Activated naive CD4-positive, alpha-beta T cell treated with Interleukin-2 at 50 U/mL for 16 hours (primary cell): ENCODE data around the gene OR10A3.

Experiments used
- DNase-seq: peaks from one replicate; pipeline ENCODE4 v3.0.0-alpha.2; 2020

OR10A3 gene

GRCh38 chr11:7936615-7937014 is 4.9 kb downstream of the OR10A3 start:
- DNase-seq, result no peak

- no peak for DNase-seq
Measured at GRCh38 chr11:7931168-7931567, 10.3 kb downstream of the OR10A3 start, which contains the start of gene OR10A6. Gene OR10A6, minus strand, starts transcription at chr11:7931268. Its CDS starts 2,606 bp downstream, at chr11:7928662.

GRCh38 chr11:7927635-7928034 is 13.9 kb downstream of the OR10A3 start:
- no peak for DNase-seq

DNA sequence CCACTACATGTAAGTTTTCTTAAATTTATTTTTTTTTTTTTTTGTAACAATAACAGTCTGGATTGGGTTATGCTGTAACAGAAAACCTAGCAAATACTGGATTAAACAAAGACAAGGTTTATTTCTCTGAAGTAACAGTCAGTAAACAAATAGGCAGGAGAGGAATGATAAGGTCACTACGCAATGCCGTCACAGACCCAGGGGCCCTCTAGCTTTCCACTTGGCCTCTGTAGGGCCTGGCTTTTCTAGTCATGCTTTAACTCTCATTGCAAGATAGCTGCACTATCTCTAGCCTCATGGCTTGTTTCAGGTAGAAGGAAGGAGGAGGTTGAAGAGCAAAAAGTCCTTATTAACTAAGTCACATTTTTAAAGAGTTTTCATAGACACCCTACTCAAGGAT is 17.0 kb downstream of the OR10A3 start:
- DNase-seq, result no peak

DNA sequence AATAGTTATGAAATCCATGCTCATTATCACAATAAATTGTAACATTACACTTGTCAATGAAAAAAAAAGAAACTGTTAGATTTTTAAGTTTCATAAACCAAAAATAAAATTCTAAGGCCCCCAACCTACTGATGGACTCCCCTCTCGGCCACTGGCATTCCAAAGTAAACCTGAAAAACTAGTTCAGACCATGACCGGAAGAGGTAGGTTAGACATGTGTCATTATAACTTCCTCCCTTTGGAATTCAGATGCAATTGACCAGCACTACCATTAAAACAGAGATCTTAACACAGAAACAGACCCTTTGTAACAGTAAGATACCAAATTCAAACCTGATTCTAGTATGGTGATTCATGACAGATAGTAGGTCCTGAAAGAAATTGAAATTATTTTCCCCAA is 23.4 kb downstream of the OR10A3 start:
- DNase-seq, result no peak

- DNase-seq, result no peak
Measured at GRCh38 chr11:7911011-7911410, 30.5 kb downstream of the OR10A3 start.

- no peak for DNase-seq
Measured at GRCh38 chr11:7910286-7910788, 31.2 kb downstream of the OR10A3 start.

DNA sequence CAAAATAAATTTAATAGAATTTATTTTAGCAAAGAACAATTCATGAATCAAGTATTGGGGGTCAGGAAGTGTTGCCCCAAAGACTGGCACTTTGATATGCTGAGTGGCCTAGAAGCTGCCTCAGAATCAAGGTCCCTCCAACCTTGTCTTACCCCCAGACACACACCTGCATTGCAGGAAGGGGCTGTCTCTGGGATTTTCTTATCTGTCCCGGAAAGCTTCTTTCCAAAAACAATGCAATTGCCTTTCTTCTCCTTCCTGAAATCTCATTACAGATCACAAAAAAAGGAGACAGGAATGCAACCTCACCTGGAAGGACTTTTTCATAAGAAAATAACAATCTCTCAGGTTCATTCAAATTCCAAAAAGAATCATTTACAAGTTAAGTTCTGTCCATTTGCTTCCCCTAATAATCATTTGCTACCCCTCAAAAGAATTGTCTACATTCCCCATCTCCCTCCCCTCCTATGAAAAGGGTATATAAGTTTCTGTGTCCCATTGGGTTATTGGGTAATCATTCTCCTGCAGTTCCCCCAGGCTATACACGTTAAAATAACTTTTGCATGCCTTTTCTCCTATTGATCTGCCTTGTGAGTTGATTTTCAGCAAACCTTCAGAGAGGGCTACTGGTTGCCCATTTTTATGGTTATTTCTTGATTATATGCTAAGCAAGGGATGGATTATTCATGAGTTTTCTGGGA is 31.8 kb downstream of the OR10A3 start:
- no peak for DNase-seq

DNA sequence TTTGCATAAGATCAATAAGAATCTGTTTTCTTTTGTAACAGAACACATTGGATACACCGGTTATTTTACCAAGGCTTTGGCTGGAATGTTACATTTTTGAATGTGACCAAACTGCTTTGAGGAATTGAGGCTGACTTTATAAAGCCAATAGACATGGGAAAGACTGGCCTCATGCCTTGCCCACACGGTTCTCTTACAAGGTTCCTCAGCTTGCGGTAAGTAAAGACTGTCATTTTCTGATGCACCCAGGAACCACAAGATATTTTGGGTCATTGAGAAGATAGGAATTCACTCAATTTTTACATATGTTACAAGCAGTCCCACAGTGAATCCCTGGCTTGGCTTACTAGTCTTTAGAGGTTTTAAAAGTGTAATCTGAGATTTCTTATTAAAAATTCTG is 34.4 kb downstream of the OR10A3 start:
- no peak for DNase-seq

DNA sequence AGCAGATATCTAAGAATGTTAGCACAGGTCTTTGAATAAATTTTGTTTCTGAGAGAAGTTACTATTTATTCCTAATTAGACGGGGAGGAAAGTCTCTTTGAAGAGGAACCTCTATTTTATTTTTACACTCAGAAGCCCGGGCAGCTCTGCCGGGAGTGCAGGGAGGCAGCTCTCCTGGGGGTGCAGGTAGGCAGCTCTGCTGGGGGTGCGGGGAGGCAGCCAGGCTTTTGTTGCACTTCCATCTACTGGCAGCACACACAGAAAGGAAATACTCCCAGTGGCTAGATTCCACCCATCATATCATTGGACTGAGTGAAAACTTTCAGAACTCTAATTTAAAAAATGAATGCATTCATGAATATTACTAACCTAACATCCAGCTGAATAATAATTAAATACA is 35.0 kb downstream of the OR10A3 start:
- DNase-seq, result no peak

- DNase-seq, result no peak
Measured at GRCh38 chr11:7905961-7906429, 35.5 kb downstream of the OR10A3 start.

GRCh38 chr11:7905549-7905948 is 36.0 kb downstream of the OR10A3 start:
- DNase-seq, result no peak

DNA sequence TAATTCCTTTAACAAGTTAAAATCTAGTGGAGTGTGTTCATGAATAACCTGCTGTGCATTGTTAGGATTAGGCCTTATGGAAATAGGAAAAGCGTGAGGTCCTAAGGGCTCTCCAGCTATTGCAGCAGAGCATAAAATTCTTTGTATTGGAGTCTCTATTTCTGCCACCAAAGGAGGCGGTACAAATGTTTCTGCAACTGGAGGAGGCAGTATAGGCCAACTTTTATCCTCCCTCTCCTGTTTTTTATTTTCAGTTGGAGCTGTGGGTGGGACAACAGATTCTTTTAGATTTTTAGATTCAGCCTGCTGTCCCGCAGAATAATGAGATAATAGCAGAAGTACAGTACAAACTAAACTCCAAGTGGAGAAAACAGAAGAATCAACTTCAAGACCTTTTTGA is 36.6 kb downstream of the OR10A3 start:
- no peak for DNase-seq

DNA sequence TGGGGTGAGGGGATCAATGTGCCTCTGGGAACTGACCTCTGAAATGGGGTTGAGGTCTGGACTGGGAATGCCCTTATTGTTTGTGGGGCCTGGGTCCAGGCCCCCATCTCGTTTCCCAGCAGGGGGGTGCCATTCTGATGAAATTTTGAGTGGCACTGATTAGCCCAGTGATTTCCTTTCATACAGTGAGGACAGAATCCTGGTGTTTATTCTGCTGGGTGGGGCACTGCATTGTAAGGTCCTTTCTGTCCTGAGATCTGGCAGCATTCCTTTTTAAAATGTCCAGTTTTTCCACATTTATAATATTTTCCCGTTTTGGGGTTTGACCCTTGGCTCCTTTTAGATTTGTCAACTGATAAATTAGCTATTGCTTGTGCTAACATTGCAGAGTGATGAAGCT is 37.6 kb downstream of the OR10A3 start:
- no peak for DNase-seq

- no peak for DNase-seq
Measured at GRCh38 chr11:7901319-7901854, 40.1 kb downstream of the OR10A3 start.

GRCh38 chr11:7900686-7901085 is 40.8 kb downstream of the OR10A3 start:
- DNase-seq, result no peak

- no peak for DNase-seq
Measured at GRCh38 chr11:7899418-7899817, 42.1 kb downstream of the OR10A3 start.

DNA sequence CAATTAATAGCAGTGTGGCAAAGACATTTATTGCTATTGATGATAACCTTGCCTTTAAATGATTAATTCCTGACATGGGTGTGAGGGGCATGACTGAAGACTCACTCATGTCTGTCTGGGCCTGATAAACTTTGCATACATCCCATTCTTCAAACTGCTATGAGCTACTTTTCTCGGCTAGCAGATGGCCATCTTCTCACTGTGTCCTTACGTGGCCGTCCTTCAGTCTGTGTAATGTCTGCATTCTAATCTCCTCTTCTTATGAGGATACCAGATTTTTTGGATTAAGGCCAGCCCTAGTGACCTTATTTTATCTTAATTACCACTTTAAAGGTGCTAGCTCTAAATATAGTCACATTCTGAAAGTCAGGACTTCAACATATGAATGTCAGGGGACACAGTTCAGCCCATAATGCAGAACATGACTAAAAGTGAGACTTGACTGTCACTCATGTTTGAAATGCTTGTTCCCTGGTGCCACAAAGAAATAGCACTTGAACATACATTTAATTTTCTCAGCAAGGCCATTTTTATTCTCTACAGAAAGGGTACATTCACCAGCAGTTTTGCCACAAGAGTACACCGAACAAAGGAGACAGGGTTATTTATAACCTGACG is 42.7 kb downstream of the OR10A3 start:
- DNase-seq, result no peak

DNA sequence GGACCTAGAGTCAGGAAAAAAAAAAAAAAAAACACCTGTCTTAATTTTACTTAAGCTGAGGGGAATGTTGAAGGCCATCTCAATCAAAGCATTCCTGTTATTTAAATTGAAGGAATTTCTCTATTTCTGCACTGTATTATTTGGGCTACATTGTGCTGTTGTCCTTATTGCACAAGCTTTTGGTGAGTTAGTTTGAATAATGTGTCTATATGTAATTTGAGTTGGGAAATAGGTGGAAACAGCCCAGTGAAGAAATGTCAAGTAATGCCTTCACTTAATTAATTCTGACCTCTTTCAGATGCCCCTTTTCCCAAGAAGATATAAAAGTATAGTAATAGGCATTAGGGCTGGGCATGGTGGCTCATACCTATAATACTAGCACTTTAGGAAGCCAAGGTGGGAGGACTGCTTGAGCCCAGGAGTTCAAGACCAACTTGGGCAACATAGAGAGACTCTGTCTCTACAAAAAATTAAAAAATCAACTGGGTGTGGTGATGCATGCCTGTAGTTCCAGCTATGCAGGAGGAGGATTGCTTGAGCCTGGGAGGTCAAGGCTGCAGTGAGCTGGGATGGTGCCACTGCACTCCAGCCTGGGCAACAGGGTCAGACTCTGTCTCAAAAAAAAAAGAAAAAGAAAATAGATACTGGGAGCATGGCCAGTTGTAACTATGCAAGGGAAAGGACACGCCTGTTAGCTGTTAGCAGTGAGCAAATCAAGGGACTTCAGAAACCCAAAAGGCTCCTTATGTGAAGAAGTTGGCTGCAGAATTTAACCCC is 45.3 kb downstream of the OR10A3 start:
- DNase-seq, result no peak

GRCh38 chr11:7894251-7894650 is 47.3 kb downstream of the OR10A3 start:
- no peak for DNase-seq

DNA sequence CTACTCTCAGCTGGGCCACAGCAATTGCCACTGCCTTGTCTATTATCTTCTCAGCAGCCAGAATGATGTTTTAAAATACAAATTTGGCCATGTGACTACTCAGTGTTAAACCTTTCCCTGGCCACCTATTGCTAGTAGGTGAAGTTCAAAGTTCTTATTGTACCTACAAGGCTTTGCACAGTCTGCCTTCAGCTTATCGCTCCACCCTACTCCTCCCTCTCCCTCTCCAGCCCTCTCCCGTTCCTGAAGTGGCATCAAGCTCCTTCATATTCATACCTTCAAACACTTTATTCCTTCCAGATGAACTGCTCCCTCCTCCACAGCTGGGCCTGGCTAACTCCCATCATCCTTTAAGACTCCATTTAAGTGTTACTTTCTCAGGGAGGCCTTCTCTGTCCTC is 47.7 kb downstream of the OR10A3 start:
- DNase-seq, result no peak

- DNase-seq, result no peak
Measured at GRCh38 chr11:7892840-7893254, 48.7 kb downstream of the OR10A3 start.

GRCh38 chr11:7892059-7892699 is 49.3 kb downstream of the OR10A3 start:
- DNase-seq, result no peak
